ENCODE measurements around the gene WRNIP1. TPM values are rescaled to one million over a fixed set of nuclear protein-coding genes. Genes with fewer than 3 reads are reported as not detected.

The WRNIP1 gene
- total and polyA plus RNA-seq, 9 of the 15 experiments (the other 6 are each of a cell fraction or from before 2014, with no cell fraction given) = 13.2 to 63.6 (median 48.6) TPM

- TF ChIP-seq ZNF740 (CRISPR knock-in tag; IDR thresholded peaks at IDR 0.05) (no peak), ZNF740 (tag; IDR thresholded peaks at IDR 0.05) (no peak), MLX (CRISPR knock-in tag; conservative IDR thresholded peaks at IDR 0.05) (no peak), SRSF9 (IDR thresholded peaks at IDR 0.05; ENCODE audit: borderline replicate concordance, low read depth, low read length) (no peak), ATF6 (CRISPR knock-in tag; IDR thresholded peaks at IDR 0.05) (no peak), SRSF1 (IDR thresholded peaks at IDR 0.05; ENCODE audit: low read depth, low read length) (no peak), NR2C1 (IDR thresholded peaks at IDR 0.05) (no peak), NR2C1 (tag; IDR thresholded peaks at IDR 0.05) (no peak), POLR2G (IDR thresholded peaks at IDR 0.05; ENCODE audit: low read depth, low read length) (no peak), NCOA2 (IDR thresholded peaks at IDR 0.05; ENCODE audit: partially characterized antibody in 2 of 2) (no peak), NFIC (IDR thresholded peaks at IDR 0.05) (peak; percentile 53), BDP1 (IDR thresholded peaks at IDR 0.05; ENCODE audit: insufficient read depth, insufficient read length) (no peak), MBD2 (IDR thresholded peaks at IDR 0.05; ENCODE audit: borderline replicate concordance, low read depth) (no peak), HDAC3 (IDR thresholded peaks at IDR 0.05; ENCODE audit: borderline replicate concordance, partially characterized antibody) (no peak), TCFL5 (CRISPR knock-in tag; conservative IDR thresholded peaks at IDR 0.05) (no peak)
- TF ChIP-seq, protein P1, sequence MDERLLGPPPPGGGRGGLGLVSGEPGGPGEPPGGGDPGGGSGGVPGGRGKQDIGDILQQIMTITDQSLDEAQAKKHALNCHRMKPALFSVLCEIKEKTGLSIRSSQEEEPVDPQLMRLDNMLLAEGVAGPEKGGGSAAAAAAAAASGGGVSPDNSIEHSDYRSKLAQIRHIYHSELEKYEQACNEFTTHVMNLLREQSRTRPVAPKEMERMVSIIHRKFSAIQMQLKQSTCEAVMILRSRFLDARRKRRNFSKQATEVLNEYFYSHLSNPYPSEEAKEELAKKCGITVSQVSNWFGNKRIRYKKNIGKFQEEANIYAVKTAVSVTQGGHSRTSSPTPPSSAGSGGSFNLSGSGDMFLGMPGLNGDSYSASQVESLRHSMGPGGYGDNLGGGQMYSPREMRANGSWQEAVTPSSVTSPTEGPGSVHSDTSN (CRISPR knock-in tag; IDR thresholded peaks at IDR 0.05; ENCODE audit: low read depth) = no peak
- TF ChIP-seq, protein P1 (tag; conservative IDR thresholded peaks at IDR 0.05; ENCODE audit: low read depth) = peak; percentile 86
These were observed 54.8 kb downstream of the WRNIP1 start (continued) for GRCh38 chr6:2819978-2820377.
